ENCODE results near the gene MED8. TPM values are rescaled to one million over a fixed set of nuclear protein-coding genes. Genes with fewer than 3 reads are reported as not detected.

The MED8 gene
- total RNA-seq, 1 donor from 2014 or later, result 36.9 TPM

DNA sequence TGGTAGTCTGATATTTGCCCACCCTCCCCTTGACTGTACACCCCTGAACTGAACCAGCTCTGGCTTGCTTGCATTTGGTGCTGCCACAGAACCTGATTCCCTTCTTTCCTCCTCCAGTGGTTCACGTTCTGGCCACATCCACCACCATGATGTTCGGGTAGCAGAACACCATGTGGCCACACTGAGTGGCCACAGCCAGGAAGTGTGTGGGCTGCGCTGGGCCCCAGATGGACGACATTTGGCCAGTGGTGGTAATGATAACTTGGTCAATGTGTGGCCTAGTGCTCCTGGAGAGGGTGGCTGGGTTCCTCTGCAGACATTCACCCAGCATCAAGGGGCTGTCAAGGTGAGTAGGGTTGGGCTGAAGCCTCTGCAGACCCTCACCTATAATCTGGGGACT, 29.0 kb downstream of the MED8 start:
- intact Hi-C loops (cut with micrococcal nuclease), result loop anchor here (10.0 kb wide), 1 partner anchor 406 kb away; the partner anchor contains the start of gene SLC2A1

DNA sequence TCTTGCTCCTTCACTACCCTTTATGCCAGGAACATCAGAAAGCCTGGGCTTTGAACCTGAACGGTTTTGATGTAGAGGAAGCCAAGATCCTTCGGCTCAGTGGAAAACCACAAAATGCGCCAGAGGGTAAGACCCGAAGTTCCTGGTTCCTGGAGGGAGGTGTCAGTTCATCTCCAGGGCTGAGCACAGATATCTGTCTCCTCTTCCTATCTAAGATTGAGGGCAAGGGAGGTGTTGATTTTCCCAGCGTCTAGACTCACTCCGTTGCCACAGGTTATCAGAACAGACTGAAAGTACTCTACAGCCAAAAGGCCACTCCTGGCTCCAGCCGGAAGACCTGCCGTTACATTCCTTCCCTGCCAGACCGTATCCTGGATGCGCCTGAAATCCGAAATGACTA, 29.9 kb downstream of the MED8 start:
- intact Hi-C loops (cut with micrococcal nuclease), result loop anchor here (2.0 to 10.0 kb wide), 3 partner anchors 29 to 903 kb away; partner anchors contain the start of genes MED8, PPCS, SLC2A1 and SZT2

DNA sequence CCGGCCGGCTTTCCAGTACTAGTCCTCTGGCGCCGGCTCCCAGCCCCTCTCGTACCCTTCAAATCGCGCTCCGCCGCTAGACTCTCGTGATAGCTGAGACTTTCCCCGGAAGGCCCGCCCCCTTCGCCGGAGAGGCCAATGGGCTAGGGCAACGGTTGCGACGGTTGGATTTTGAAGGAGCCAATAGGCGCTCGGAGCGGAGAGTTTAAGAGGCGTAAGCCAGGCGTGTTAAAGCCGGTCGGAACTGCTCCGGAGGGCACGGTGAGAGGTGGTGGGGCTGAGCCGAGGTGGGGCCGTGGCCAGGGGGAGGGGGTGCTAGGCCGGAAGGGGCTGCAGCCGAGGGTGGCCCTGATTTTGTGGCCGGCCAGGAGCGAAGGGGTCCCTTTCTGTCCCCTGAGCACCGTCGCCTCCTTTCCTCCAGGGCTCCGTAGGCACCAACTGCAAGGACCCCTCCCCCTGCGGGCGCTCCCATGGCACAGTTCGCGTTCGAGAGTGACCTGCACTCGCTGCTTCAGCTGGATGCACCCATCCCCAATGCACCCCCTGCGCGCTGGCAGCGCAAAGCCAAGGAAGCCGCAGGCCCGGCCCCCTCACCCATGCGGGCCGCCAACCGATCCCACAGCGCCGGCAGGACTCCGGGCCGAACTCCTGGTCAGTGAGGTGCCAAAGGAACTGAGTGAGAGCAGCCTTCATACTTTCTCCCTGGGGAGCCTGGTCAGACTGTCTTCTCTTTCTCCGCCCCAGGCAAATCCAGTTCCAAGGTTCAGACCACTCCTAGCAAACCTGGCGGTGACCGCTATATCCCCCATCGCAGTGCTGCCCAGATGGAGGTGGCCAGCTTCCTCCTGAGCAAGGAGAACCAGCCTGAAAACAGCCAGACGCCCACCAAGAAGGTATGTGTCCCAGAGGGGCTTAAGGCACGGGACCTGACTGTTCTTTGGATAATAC, 30.6 kb downstream of the MED8 start, which contains the start of gene CDC20:
Gene CDC20 (plus strand): TSS at position 236 of the 948 bp plus-strand sequence. CDS start 235 bp downstream, at position 471.
- intact Hi-C loops (cut with micrococcal nuclease), result loop anchor here (1.0 to 2.0 kb wide), 5 partner anchors 9 to 902 kb away; partner anchors contain the start of genes ELOVL1, MED8, PPCS and SZT2

DNA sequence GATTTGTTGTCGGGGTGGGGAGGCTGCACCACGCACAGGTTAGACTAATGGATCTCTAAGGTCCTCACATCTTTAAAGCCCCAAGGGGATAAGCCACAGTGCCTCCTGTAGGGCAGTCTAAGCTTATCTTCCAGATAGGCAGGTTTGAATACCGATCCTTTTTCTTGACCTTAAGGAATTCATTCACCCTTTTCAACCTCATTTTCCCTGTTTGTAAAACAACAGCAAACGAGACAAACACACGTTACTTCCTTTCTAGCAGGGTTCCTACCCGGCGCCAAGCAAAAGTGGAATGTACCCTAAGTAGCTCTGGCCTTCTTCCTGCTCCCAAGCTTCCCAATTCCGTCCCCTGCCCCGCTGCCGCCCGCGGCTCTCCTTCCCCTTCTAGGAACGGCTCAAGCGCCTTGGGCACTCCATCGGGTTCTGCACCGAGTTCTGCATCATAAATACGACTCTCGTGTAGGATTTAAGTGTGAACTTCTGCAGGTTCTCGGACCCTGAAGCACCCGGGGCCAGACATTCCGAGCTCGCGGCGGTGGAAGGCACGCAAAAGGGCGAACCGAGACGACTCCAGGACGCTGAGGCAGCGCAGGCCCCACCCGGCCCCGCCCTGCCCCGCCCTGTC, 31.4 kb downstream of the MED8 start:
- intact Hi-C loops (cut with micrococcal nuclease), result loop anchor here (1.0 to 2.0 kb wide), 5 partner anchors 10 to 901 kb away; partner anchors contain the start of genes ELOVL1, MED8, PPCS and SZT2

DNA sequence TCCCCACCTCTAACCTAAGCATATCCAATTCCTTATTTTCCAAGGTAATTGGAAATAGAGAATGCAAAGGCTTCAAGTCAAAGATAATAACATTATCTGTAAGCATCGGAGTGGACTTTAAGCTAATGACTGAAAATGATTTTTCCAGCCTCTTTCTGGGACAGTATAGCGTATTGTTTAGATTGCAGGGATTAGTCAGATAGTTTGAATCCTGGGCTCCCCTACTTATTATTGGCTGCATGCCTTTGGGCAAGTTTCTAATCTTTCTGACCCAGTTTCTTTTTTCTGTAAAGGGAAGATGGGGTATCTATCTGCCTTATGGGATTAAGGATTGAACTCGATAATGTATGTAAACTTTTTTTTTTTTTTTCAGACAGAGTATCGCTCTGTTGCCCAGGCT, 32.3 kb downstream of the MED8 start:
- intact Hi-C loops (cut with micrococcal nuclease), result no loop called here

DNA sequence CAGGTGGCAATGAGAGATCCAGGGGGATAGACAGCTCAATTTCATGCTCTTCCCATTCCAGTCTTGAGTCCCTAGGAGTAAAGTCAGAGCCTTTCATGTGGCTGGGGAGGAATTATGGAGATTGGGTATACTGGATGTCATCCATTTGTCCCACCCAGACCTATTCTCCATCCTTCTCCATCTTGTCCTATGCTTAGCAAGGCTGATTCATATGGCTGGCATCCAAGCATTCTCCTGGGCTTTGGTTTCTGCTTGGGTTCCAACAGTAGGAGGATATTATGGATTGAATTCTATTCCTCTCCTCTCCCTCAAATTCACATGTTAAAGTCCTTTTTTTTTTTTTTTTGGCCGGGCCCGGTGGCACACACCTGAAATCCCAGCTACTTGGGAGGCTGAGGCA, 34.7 kb downstream of the MED8 start:
- intact Hi-C loops (cut with micrococcal nuclease), result no loop called here

DNA sequence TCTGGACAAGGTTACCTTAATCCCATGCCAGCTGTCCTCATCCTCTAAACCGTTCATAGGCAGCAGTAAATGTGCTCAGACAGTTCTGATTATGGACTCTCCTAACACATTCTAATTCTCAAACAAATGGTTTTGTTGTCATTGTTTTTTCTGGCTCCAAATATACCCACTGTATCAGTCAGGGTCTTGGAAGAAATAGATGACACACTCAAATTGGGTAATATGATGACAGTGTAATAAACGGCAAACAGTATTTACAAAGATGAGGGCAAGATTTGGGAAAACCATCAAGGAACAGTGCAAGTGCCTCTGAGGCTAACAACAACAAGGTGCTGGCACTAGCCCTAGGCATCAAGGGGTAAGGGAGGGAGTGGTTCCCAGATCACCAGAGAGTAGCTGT, 35.1 kb downstream of the MED8 start:
- intact Hi-C loops (cut with micrococcal nuclease), result no loop called here

DNA sequence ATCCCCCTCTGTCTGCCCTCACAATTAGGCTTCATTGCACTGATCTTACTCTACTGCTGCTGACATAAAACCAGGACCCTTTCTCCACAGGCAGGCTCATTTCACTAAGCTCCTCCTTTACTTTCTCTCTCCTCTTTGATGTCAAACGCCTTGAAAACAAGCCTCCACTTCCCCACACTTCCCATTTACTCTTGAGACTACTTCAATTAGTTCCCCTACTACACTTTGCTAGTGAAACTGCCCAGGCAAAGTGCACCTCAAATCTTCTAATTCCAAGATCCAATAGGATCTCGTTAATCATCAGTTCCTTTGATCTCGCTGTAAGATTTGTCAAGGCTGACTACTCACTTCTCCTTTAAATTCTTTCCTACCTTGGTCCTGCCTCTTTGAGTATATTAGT, 36.7 kb downstream of the MED8 start:
- intact Hi-C loops (cut with micrococcal nuclease), result no loop called here

DNA sequence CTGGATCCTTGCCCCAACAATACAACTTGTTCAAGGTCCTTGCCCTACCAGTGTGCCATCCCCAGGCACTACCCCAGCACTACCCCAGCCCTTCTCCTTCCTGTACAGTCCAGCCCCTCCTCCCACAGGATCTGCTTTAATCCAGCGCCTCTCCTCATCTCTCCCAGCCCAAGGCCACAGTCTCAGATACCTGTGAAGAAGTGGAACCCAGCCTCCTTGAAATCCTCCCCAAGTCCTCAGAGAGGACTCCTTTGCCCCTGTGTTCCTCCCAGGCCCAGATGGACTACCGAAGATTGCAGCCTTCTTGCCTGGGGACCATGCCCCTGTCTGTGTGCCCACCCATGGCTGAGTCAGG, 37.3 kb downstream of the MED8 start:
- intact Hi-C loops (cut with micrococcal nuclease), result no loop called here

DNA sequence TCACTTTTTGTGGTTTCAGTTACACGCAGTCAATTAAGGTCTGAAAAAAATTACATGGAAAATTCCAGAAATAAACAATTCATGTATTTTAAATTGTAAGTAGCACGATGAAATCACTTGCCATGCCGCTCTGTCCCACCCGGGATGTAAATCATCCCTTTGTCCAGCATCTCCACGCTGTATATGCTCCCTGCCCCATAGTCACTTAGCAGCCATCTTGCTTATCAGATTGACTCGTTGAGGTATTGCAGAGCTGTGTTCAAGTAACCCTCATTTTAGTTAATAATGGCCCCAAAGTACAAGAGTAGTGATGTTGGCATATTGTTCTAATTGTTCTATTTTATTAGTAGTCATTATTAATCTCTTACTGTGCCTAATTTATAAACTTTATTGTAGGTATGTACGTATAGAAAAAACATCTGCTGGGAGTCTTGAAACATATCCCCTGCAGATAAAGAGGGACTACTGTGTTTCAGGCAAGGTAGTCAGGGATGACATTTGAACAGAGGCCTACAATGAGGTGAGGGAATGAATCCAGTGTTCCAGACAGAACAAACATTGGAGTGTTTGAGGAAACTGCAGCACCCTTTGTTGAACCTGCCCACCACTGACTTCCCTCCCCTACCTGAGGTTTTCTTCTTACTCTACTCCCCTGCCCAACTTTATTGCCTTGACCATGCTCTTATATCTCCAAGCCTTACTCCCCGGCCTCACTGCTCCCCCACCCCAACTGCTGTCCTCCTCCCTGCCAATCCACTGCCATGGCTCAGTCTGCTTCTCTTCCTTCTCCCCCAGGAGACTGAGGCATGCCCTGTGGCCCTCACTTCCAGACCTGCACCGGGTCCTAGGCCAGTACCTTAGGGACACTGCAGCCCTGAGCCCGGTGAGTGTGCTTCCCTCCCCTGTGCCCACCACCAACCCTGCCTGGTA, 37.9 kb downstream of the MED8 start:
- intact Hi-C loops (cut with micrococcal nuclease), result no loop called here

DNA sequence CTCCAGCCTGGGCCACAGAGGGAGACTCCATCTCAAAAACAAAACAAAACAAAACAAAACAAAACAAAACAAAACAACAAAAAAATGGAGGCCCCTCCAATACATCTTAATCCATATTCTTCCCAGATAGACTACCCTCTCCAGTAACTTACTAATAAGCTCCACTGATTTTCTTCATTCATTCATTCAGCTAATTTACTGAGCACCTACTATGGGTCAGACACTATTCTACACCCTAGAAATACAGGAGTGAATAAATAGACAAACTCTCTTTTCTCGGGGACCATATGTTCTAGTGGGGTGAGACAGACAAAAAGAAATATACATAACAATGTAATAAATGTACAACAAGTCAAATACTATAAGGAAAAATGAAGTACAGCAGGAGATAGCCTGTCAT, 38.6 kb downstream of the MED8 start:
- intact Hi-C loops (cut with micrococcal nuclease), result no loop called here

DNA sequence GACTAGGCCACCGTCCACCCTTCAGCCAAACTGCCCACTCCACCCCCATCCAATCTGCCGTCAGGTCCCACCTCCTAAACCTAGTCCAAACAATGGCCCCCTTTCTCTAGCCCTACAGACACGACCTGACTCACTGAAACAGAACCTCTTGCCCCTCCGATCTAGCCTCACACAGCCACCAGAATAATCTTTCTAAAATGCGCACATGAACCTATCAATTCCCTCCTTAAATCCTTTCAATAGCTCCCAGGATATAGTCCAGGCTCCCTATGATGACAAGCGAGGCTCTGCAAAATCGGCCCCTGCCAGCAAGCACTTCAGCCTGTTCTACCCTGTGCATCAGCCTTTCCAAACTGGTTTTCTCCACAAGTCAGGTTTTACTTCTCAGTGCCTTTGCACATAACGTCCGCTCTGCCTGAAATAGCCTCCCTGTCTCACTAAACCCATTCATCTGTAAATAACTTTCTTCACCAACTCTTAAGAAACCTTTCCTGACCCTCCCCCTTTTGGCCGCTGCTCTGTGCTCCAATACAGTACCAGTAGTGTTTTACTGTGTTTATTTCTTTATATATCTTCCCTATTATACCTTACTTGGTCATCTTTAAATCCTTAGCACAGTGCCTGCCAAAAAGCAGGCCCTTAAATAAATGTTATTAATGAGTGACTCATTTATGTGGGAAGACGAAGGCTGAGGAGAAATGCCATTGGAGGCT, 39.9 kb downstream of the MED8 start:
- intact Hi-C loops (cut with micrococcal nuclease), result no loop called here

DNA sequence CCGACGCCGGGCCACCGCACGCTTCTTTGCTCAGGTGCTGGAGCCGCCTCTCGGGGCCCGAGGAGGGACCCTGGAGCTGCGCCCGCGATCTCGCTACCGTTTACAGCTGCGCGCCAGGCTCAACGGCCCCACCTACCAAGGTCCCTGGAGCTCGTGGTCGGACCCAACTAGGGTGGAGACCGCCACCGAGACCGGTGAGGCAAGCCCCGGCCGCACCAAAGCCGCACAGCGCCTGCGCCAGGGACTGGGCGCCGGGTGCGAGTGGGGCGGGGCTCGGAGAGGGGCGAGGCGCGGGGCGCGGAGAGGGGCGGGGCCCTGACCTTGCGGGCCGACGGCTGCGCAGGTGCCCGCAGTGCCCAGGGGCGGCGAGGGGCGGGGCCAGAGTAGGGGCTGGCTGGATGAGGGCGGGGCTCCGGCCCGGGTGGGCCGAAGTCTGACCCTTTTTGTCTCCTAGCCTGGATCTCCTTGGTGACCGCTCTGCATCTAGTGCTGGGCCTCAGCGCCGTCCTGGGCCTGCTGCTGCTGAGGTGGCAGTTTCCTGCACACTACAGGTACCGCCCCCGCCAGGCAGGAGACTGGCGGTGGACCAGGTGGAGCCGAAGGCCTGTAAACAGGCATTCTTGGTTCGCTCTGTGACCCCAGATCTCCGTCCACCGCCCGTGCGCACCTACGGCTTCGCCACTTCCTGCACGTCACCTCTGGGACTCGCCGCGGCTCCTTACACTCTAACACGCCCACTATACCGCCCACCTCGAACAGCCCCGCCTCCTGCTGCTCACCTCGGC, 40.6 kb downstream of the MED8 start:
- intact Hi-C loops (cut with micrococcal nuclease), result no loop called here

DNA sequence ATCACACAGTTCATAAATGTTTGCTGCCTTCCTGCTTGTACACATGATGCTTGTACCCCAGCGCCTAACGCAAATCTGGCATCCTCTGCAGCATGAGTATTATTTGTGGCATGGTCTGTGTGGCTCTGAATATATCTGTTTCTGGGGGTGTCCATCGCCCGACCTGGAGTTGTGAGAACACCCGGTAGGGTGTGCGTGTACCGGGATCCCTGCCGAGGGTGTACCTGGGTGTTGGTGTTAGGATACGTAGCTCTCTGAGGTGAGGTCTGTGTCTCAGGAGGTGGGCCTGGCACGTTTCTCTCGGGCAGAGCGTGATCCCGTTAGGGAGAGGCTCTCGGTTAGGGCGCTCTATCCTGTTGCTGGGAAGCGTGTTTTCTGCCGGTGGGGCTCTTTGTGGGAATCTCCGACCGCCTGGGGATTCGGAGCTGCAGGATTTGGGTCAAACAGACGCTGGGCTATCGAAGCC, 41.2 kb downstream of the MED8 start:
- intact Hi-C loops (cut with micrococcal nuclease), result no loop called here

DNA sequence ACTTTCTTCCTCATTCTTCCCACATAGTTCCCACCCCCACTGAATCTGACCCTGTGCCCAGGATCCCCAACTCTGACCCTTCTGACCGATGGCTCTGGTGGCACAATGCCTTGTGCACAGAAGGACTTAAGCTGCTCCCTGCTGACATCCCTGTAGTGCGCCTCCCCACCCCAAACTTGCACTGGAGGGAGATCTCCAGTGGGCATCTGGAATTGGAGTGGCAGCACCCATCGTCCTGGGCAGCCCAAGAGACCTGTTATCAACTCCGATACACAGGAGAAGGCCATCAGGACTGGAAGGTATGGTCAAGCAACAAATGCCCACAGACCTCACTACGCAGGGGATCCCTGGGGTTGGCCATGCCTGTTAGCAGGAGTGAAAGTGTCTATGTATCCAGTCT, 43.0 kb downstream of the MED8 start:
- intact Hi-C loops (cut with micrococcal nuclease), result no loop called here

DNA sequence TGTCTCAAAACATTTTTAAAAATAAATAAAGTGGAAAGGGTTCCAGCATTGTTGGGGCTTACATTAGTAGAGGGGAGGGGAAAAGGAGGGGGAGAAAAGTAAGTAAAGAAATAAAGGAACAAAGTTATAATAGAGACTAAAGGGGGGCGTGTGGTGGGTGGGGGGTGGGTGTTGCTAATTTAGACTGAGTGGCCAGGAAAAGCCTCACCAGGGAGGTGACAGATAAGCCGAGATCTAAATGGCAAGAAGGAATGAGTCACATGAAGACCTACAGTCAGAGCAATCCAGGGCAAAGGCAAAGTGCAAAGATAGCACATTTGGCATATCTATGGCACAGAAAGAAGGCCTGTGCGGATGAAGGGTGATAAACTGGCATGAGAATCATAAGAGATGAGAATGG, 44.5 kb downstream of the MED8 start:
- intact Hi-C loops (cut with micrococcal nuclease), result no loop called here

DNA sequence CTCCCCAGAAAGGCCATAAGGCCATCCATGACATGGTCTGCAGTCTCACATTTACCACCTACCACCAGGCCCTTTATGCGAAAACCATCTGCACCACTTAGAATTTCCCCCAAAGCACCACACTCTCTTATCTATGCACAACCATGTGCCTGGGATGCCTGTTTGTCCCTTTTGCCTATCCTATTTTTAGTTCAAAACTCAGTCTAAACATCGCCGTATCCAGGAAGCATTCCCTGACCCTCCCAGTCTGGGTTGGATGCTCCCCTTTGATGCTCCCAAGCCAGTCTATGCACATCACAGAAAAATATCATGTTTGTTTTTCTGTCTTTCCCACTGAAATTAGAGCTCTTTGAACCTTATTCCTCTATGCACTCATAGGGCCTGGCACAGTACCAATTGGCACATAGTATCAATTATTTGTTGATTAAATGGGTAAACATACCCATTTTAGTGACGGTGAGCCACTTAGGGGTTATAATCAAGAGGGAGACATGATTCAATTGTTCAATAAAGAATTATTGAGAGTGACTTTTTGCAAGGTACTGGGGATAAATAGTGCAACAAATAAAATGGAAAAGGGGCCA, 45.2 kb downstream of the MED8 start:
- intact Hi-C loops (cut with micrococcal nuclease), result no loop called here

DNA sequence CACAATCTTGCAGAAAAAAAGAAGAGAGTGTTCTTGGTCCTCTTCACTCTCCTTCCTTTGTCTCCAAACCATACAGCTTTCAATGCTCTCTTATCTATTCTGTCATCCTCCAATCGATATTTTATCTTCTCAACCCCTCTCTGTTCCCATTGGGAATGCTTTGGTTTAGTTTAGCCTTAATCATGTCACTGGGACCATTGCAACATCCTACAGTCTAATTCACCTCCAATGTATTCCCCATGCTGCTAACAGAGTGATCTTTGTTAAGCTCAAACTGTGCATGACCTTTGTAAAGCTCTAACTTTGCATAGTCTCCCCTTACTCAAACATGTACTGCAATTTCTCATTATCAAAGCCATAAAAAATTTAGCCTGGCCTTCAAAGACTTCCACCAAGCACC, 49.0 kb downstream of the MED8 start:
- intact Hi-C loops (cut with micrococcal nuclease), result no loop called here

DNA sequence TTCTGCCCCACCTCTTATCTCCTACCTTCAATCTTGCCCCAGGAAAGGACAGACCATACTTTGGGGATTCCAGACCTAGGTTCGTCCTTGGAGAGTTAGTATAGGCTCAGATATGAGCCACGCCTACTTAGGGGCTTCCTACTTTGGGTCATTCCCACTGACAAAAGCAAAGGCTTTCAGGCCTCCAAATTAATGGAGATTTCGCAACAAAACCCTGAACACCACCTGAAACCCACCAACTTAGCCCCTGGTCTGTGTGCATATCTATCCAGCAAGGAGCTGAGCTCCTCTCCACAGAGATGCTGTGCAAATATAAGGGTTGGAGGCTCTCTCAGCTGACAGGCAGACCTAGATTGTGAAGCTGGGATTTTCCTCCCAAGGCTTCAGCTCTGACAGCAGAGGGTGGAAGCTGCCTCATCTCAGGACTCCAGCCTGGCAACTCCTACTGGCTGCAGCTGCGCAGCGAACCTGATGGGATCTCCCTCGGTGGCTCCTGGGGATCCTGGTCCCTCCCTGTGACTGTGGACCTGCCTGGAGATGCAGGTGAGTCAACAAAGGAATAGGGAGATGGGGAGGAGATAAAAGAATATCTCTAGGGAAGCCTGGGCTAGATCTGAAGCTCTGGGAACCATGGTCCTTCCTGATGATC, 49.9 kb downstream of the MED8 start:
- intact Hi-C loops (cut with micrococcal nuclease), result no loop called here
